GM12891 (cell line): Measurements from ENCODE around the gene SDHA.

Experiments
- DNase-seq: peaks from one replicate; pipeline ENCODE4 v3.0.0; 2011; ENCODE audit warnings: low spot score; ENCODE audit not compliant: insufficient read length
- FAIRE-seq: peaks from 2 replicates; lab custom pipeline; 2011; peaks lifted over from hg19 to GRCh38; lab: Jason Lieb, UNC
- PAX5 ChIP-seq: IDR thresholded peaks from 2 replicates; pipeline ENCODE4 v1.6.1; 2011; ENCODE audit warnings: low read length, moderate library complexity, mild to moderate bottlenecking; ENCODE audit not compliant: insufficient read depth, severe bottlenecking
- POLR2A ChIP-seq: IDR thresholded peaks from 2 replicates; pipeline ENCODE4 v1.6.1; 2011; ENCODE audit warnings: low read depth, low read length, control low read depth
- POLR2AphosphoS5 ChIP-seq: IDR thresholded peaks from 2 replicates; pipeline ENCODE4 v1.6.1; 2011; ENCODE audit warnings: low read depth, low read length, control low read depth
- POU2F2 ChIP-seq: IDR thresholded peaks from 2 replicates; pipeline ENCODE4 v1.6.1; 2011; ENCODE audit warnings: low read depth, mild to moderate bottlenecking, control low read depth, low read length, moderate library complexity
- SPI1 ChIP-seq: IDR thresholded peaks from 2 replicates; pipeline ENCODE4 v1.6.1; 2011; ENCODE audit warnings: low read depth, low read length, control low read depth
- TAF1 ChIP-seq: IDR thresholded peaks from 2 replicates; pipeline ENCODE4 v1.6.1; 2011; ENCODE audit warnings: low read depth, low read length, control low read depth

Gene SDHA

GRCh38 chr5:201672-202071, 16.4 kb upstream of the SDHA start:
- TF ChIP-seq TAF1 (no peak), POU2F2 (no peak), POLR2A (no peak), PAX5 (no peak), POLR2AphosphoS5 (no peak), SPI1 (no peak)
- no peak for FAIRE-seq
- no peak for DNase-seq

DNA sequence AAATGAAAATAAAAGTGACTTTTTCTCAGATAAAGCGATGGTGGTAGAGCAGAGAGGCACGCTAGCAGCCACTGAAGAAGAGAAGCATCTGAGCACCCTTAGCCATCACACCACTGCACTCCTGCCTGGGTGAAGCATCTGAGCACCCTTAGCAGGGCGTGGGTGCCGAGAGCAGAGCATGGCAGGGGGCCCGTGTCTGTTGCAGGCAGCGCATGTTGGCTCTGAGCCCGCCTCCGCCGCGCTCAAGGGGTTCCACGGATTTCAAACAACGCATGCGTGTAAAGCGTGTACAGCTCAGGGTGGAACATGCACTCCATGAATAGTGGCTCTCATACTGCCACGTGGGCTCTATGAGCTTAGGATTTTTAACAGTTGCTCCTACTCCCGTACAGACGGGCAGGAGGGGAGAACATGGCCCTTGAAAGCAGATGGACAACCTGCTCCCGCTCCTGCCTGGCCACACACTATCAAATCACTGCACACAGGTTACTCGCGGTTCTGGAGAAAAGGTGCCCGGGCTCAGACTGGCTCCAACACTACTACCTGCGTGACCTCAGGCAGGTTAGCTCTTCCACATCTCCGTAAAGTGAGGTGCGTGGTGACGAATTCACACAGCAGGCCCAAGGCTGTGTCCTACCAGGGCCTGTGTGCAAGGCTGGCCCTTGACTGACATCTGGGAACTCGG, 14.7 kb upstream of the SDHA start:
- TF ChIP-seq POLR2A (no peak), TAF1 (no peak), PAX5 (no peak), POLR2AphosphoS5 (no peak), POU2F2 (no peak), SPI1 (no peak)
- FAIRE-seq, result no peak

GRCh38 chr5:204001-204400, 14.1 kb upstream of the SDHA start:
- DNase-seq (no peak), FAIRE-seq (no peak)
- no peak for TF ChIP-seq POU2F2
- no peak for TF ChIP-seq SPI1
- no peak for TF ChIP-seq POLR2A
- no peak for TF ChIP-seq POLR2AphosphoS5
- TF ChIP-seq TAF1, result no peak
- TF ChIP-seq PAX5, result no peak

More for the DNA sequence above, 14.7 kb upstream of the SDHA start:
- DNase-seq, result peak; percentile 2

DNA sequence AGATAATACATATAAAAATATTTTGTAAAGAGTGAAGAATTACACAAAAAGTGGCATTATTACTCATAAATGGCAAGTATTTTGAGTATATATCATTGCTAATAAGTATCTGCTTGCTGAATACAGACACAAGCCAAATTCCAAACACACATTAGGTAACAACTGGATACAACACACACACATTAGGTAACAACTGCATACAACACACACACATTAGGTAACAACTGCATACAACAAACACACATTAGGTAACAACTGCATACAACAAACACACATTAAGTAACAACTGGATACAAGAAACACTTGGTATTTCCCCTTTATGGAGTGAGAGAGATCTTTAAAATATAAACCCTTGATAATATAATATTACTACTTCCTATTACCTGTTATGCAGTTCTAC, 13.7 kb upstream of the SDHA start:
- DNase-seq (no peak), FAIRE-seq (no peak)
- TF ChIP-seq POU2F2, result no peak
- no peak for TF ChIP-seq TAF1
- no peak for TF ChIP-seq SPI1
- no peak for TF ChIP-seq POLR2A
- TF ChIP-seq PAX5, result no peak

DNA sequence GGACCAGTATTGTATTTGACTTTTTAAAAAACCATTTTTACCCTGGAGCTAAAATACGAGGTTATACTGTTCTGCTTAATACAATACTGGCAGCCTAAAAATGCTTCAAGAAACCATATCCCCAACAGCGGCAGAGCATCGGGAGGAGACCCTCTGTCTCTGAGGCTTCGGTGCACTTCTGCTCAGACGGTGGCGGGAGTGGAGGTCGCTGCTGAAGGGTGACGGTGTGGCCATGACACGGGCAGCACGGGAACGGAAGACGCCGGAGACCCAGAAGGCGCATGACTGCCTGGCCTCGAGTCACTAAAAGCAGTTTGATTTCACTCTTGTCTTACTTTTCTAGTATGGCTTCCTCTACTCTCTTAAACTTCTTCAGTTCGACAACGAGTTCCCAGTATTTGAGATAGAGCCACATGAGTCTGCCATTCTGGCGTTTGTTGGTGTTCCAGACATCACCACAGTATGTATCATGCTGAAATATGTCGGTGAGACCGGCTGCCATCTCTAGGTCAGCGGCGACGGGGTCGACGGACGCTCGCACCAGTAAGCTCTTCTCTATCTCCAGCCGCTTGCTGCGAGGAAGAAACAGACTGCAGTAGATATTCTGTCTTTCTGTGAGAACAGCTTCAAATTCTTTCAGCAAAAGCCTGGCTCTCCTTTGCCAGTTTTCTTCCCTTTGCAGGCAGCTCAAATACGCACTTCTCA, 13.0 kb upstream of the SDHA start:
- DNase-seq, result peak; percentile 1
- TF ChIP-seq PAX5 (no peak), POLR2AphosphoS5 (no peak), SPI1 (no peak), POLR2A (no peak), TAF1 (no peak), POU2F2 (no peak)
- FAIRE-seq, result no peak

- FAIRE-seq (no peak), DNase-seq (peak; percentile 0)
- TF ChIP-seq POLR2A (no peak), POLR2AphosphoS5 (no peak), SPI1 (no peak), TAF1 (no peak)
Measured at GRCh38 chr5:206406-206805, 11.7 kb upstream of the SDHA start.

DNA sequence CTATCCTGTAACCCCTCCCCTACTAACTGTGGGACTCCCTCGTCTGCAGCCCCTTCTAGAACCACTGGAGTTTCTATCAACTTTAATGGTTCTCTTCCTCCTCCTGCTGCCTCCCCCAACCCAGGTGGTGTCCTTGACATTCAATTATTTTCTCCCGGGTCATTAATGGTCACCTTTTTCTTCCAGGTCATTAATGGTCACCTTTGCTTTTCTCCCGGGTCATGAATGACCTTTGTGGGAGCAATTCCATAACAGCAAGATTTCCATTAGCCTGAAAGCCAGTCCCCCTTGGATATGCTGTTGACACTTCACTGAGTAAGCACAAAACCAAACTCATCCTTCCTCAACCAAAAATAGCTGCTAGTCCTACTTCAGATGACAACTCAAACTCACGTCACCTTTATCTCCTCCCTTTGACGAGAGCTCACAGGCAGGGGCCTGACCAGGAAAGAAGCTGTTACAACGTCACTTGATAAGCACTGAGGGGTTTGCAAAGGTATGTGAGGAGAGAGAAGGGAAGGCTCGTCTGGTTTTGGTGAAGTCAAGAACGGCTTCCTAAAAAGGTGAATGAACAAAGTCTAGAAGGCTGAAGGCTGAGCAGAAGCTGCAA, 11.1 kb upstream of the SDHA start:
- FAIRE-seq (no peak), DNase-seq (no peak)
- TF ChIP-seq POU2F2 (no peak), POLR2AphosphoS5 (no peak), PAX5 (no peak), SPI1 (no peak), TAF1 (no peak), POLR2A (no peak)

- no peak for DNase-seq
Measured at GRCh38 chr5:207599-207998, 10.5 kb upstream of the SDHA start.

GRCh38 chr5:208449-209114, 9.5 kb upstream of the SDHA start:
- no peak for TF ChIP-seq TAF1
- no peak for TF ChIP-seq POLR2AphosphoS5
- TF ChIP-seq SPI1, result no peak
- TF ChIP-seq POU2F2, result no peak
- no peak for TF ChIP-seq PAX5
- TF ChIP-seq POLR2A, result no peak
- DNase-seq, result no peak
- no peak for FAIRE-seq

More at GRCh38 chr5:207599-207998, 10.5 kb upstream of the SDHA start:
- TF ChIP-seq TAF1, result no peak
- TF ChIP-seq PAX5, result no peak
- no peak for TF ChIP-seq SPI1
- no peak for FAIRE-seq
